HG03342 (cell line): Measurements from ENCODE around the gene HIP1R.

ENCODE experiments used
- ATAC-seq: cut with Tn5 transposase; IDR thresholded peaks from one replicate; pipeline ENCODE4 v1.9.1; 2021; ENCODE audit warnings: mild to moderate bottlenecking, moderate library complexity; ENCODE audit not compliant: unreplicated experiment

HIP1R gene

GRCh38 chr12:122834104-122834920, 945 bp upstream of the HIP1R start:
- ATAC-seq = no peak

- no peak for ATAC-seq
These were observed 431 bp downstream of the HIP1R start for GRCh38 chr12:122835750-122836026.

- ATAC-seq = peak; percentile 49
These were observed 1.0 kb downstream of the HIP1R start for GRCh38 chr12:122836027-122836921.

GRCh38 chr12:122837306-122838265, 2.3 kb downstream of the HIP1R start:
- no peak for ATAC-seq

GRCh38 chr12:122838841-122839240, 3.6 kb downstream of the HIP1R start:
- ATAC-seq = no peak

GRCh38 chr12:122839907-122840554, 4.8 kb downstream of the HIP1R start:
- no peak for ATAC-seq

GRCh38 chr12:122840580-122841513, 5.6 kb downstream of the HIP1R start:
- ATAC-seq = no peak

GRCh38 chr12:122841544-122842321, 6.5 kb downstream of the HIP1R start:
- ATAC-seq = no peak

- no peak for ATAC-seq
These were observed 7.5 kb downstream of the HIP1R start for GRCh38 chr12:122842505-122843405.

GRCh38 chr12:122843455-122843854, 8.2 kb downstream of the HIP1R start:
- no peak for ATAC-seq

- ATAC-seq = no peak
These were observed 9.2 kb downstream of the HIP1R start for GRCh38 chr12:122844366-122844971.

GRCh38 chr12:122845041-122845864, 10.0 kb downstream of the HIP1R start:
- ATAC-seq = no peak

GRCh38 chr12:122845865-122846621, 10.8 kb downstream of the HIP1R start:
- no peak for ATAC-seq

- ATAC-seq = no peak
These were observed 11.6 kb downstream of the HIP1R start for GRCh38 chr12:122846622-122847515.

- ATAC-seq = no peak
These were observed 12.2 kb downstream of the HIP1R start for GRCh38 chr12:122847516-122847836.
